Progenitor cell of endocrine pancreas (in vitro differentiated cells): ENCODE results near the gene HNRNPU. TPM values are rescaled to one million over a fixed set of nuclear protein-coding genes. Genes with fewer than 3 reads are reported as not detected.

Source experiments
- DNase-seq: peaks from one replicate; pipeline ENCODE4 v3.0.0; 2021; ENCODE audit warnings: low spot score; ENCODE audit not compliant: unreplicated experiment
- H3K27ac Mint-ChIP-seq: 2 replicates; pipeline ENCODE4 v1.8.0; 2021; ENCODE audit warnings: mild to moderate bottlenecking, moderate library complexity, mixed read lengths
- H3K27me3 Mint-ChIP-seq: 2 replicates; pipeline ENCODE4 v1.8.0; 2021; ENCODE audit warnings: mixed read lengths
- H3K36me3 Mint-ChIP-seq: 2 replicates; pipeline ENCODE4 v1.8.0; 2022; ENCODE audit warnings: mixed read lengths; ENCODE audit not compliant: insufficient read depth
- H3K4me1 Mint-ChIP-seq: 2 replicates; pipeline ENCODE4 v1.8.0; 2021; ENCODE audit warnings: low read depth, mixed read lengths
- H3K4me3 Mint-ChIP-seq: 2 replicates; pipeline ENCODE4 v1.8.0; 2021; ENCODE audit warnings: low read depth, mild to moderate bottlenecking, moderate library complexity, mixed read lengths
- H3K9me3 Mint-ChIP-seq: 2 replicates; pipeline ENCODE4 v1.8.0; 2021; ENCODE audit warnings: low read depth, mixed read lengths
- CTCF ChIP-seq: fragments of 200-600 bp; sonication (generic); IDR thresholded peaks from one replicate; pipeline ENCODE4 v1.5.0; 2021; ENCODE audit warnings: antibody characterized with exemption, mild to moderate bottlenecking; ENCODE audit not compliant: unreplicated experiment
- total RNA-seq: library from RNA; stranded (reverse); gene quantifications from 2 replicates; pipeline ENCODE4 v1.2.1, GENCODE V29; 2021

Gene HNRNPU
- total RNA-seq, 1 donor from 2014 or later: 526 TPM

- Mint-ChIP-seq H3K9me3 (no peaks in the 10 kb centered on the region), H3K4me3 (no peak overlapping the region), H3K27me3 (no peaks in the 10 kb centered on the region), H3K36me3 (peaks cover 10% of the 10 kb centered on the region), H3K4me1 (peaks cover 23% of the 10 kb centered on the region), H3K27ac (no peak overlapping the region)
- no peak for DNase-seq
- no peak for TF ChIP-seq CTCF
These were observed 2.0 kb upstream of the HNRNPU start for GRCh38 chr1:244866355-244866754.

GRCh38 chr1:244865820-244866219 lies 1.5 kb upstream of the HNRNPU start:
- Mint-ChIP-seq H3K4me1 (peaks cover 28% of the 10 kb centered on the region), H3K27me3 (no peaks in the 10 kb centered on the region), H3K27ac (peak overlapping the region; percentile 99), H3K36me3 (peaks cover 15% of the 10 kb centered on the region), H3K4me3 (no peak overlapping the region), H3K9me3 (no peaks in the 10 kb centered on the region)
- DNase-seq: no peak
- TF ChIP-seq CTCF: no peak

- peaks cover 20% of the 10 kb centered on the region for H3K36me3 Mint-ChIP-seq
These were observed 657 bp upstream of the HNRNPU start for GRCh38 chr1:244865028-244865371.

GRCh38 chr1:244863491-244864252 lies 671 bp downstream of the HNRNPU start:
- peak; percentile 14 for DNase-seq
- Mint-ChIP-seq H3K4me3 (peak overlapping the region; percentile 86), H3K4me1 (peaks cover 36% of the 10 kb centered on the region), H3K9me3 (no peaks in the 10 kb centered on the region), H3K27ac (peak overlapping the region; percentile 99), H3K36me3 (peaks cover 25% of the 10 kb centered on the region), H3K27me3 (no peaks in the 10 kb centered on the region)
- TF ChIP-seq CTCF: no peak

More at GRCh38 chr1:244865028-244865371, 657 bp upstream of the HNRNPU start:
- peaks cover 35% of the 10 kb centered on the region for H3K4me1 Mint-ChIP-seq
- H3K4me3 Mint-ChIP-seq: peak overlapping the region; percentile 86
- H3K9me3 Mint-ChIP-seq: no peaks in the 10 kb centered on the region
- peak overlapping the region; percentile 99 for H3K27ac Mint-ChIP-seq
- no peaks in the 10 kb centered on the region for H3K27me3 Mint-ChIP-seq
- DNase-seq: no peak
- TF ChIP-seq CTCF: no peak

DNA sequence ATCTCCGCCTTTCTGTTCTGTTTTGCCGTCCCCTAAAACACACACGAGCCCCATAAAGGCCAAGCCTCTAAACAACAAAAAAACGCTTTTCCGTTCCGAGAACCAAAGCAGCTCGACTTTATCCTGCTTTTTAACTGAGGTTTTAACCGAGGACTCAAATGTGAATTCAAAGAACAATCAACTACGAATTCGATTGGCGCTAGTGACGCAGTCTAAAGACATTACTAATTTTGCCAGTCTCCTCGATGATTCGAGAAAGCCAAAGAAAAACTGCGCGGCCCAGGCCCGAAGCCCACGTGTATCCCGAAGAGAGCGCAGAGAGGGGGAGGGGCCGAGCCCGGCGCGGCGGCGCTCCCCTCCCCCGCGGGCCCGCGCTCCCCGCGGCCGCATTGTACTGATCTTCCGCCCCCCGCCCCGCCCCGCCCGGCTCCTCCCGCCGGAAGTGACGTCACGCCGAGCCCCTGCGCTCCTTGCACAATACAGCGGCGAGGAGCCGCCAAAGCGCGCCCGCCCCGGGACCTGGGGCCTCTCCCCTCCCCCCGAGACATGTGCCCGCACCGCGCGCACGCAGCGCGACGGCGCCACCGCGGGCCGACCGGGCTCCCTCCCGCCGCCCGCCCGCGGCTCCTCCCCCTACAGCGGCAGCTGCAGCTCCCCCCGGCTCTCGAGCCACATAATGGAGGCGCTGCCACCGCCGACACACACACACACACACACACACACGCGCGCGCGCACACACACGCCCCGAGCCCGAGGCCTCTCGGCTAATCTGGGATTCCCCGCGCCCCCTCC lies 1.4 kb downstream of the HNRNPU start:
- Mint-ChIP-seq H3K4me3 (peak overlapping the region; percentile 86), H3K4me1 (peaks cover 36% of the 10 kb centered on the region), H3K36me3 (peaks cover 30% of the 10 kb centered on the region), H3K9me3 (no peaks in the 10 kb centered on the region), H3K27me3 (no peaks in the 10 kb centered on the region), H3K27ac (peak overlapping the region; percentile 96)
- DNase-seq: peak; percentile 90
- TF ChIP-seq CTCF: no peak
